ENCODE results near the gene TSPAN18.

DNA sequence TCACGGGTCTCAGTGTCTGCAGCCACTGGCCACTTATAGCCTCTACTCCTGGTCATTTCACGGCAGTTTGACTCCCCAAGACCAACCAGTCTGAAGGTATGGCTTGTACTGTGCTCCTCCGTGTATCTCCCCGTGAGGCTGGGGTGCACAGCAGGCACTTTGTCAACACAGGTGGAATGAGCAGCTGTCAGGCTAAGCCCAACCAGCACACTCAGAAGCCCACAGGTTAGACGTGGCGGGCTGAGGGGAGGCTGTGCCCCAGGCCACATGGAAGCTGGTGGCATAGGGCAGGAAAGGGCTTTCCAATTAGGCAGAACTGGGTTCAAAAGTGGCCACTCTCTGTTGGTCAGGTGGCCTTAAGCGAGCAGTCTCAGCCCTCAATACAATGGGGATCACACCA is 216.9 kb downstream of the TSPAN18 start:
- TF ChIP-seq, protein P1, sequence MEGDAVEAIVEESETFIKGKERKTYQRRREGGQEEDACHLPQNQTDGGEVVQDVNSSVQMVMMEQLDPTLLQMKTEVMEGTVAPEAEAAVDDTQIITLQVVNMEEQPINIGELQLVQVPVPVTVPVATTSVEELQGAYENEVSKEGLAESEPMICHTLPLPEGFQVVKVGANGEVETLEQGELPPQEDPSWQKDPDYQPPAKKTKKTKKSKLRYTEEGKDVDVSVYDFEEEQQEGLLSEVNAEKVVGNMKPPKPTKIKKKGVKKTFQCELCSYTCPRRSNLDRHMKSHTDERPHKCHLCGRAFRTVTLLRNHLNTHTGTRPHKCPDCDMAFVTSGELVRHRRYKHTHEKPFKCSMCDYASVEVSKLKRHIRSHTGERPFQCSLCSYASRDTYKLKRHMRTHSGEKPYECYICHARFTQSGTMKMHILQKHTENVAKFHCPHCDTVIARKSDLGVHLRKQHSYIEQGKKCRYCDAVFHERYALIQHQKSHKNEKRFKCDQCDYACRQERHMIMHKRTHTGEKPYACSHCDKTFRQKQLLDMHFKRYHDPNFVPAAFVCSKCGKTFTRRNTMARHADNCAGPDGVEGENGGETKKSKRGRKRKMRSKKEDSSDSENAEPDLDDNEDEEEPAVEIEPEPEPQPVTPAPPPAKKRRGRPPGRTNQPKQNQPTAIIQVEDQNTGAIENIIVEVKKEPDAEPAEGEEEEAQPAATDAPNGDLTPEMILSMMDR (conservative IDR thresholded peaks at IDR 0.05; ENCODE audit: low read depth, low read length) = no peak
- TF ChIP-seq EZH2 (IDR thresholded peaks at IDR 0.05; ENCODE audit: borderline replicate concordance, low read depth, low read length, poor library complexity, severe bottlenecking) = no peak

Measured in A673 (cell line).